GM12891 (cell line): ENCODE data around the gene PTPN13.
"Not testable (repeated sequence)": the region's sequence is repeated elsewhere in the genome, so short reads cannot be mapped to it uniquely, and the experiment has no call there.

ENCODE experiments used
- POLR2A ChIP-seq: IDR thresholded peaks from 2 replicates; pipeline ENCODE4 v1.6.1; 2011; ENCODE audit warnings: low read depth, low read length, control low read depth
- POLR2AphosphoS5 ChIP-seq: IDR thresholded peaks from 2 replicates; pipeline ENCODE4 v1.6.1; 2011; ENCODE audit warnings: low read depth, low read length, control low read depth

DNA sequence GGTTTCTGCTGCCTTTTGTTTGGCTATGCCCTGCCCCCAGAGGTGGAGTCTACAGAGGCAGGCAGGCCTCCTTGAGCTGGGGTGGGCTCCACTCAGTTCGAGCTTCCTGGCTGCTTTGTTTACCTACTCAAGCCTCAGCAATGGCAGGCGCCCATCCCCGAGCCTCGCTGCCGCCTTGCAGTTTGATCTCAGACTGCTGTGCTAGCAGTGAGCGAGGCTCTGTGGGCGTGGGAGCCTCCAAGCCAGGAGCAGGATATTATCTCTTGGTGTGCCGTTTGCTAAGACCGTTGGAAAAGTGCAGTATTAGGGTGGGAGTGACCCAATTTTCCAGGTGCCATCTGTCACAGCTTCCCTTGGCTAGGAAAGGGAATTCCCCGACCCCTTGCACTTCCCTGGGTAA, 62.7 kb downstream of the PTPN13 start:
- TF ChIP-seq POLR2A, POLR2AphosphoS5: not testable (repeated sequence)
